Central memory CD4-positive, alpha-beta T cell (primary cell): ENCODE measurements around the gene CHM.
"Not testable (repeated sequence)": the region's sequence is repeated elsewhere in the genome, so short reads cannot be mapped to it uniquely, and the experiment has no call there.

Source experiments
- DNase-seq: peaks from one replicate; pipeline ENCODE4 v3.0.0; 2022
- total RNA-seq, 3 experiments: gene quantifications; one replicate each; lab custom pipeline; 2026; lab: John Stamatoyannopoulos, UW

CHM gene, protein sequence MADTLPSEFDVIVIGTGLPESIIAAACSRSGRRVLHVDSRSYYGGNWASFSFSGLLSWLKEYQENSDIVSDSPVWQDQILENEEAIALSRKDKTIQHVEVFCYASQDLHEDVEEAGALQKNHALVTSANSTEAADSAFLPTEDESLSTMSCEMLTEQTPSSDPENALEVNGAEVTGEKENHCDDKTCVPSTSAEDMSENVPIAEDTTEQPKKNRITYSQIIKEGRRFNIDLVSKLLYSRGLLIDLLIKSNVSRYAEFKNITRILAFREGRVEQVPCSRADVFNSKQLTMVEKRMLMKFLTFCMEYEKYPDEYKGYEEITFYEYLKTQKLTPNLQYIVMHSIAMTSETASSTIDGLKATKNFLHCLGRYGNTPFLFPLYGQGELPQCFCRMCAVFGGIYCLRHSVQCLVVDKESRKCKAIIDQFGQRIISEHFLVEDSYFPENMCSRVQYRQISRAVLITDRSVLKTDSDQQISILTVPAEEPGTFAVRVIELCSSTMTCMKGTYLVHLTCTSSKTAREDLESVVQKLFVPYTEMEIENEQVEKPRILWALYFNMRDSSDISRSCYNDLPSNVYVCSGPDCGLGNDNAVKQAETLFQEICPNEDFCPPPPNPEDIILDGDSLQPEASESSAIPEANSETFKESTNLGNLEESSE
- total RNA-seq: 27.6 to 39.6 (median 29.3) reads per million in 3 experiments

DNA sequence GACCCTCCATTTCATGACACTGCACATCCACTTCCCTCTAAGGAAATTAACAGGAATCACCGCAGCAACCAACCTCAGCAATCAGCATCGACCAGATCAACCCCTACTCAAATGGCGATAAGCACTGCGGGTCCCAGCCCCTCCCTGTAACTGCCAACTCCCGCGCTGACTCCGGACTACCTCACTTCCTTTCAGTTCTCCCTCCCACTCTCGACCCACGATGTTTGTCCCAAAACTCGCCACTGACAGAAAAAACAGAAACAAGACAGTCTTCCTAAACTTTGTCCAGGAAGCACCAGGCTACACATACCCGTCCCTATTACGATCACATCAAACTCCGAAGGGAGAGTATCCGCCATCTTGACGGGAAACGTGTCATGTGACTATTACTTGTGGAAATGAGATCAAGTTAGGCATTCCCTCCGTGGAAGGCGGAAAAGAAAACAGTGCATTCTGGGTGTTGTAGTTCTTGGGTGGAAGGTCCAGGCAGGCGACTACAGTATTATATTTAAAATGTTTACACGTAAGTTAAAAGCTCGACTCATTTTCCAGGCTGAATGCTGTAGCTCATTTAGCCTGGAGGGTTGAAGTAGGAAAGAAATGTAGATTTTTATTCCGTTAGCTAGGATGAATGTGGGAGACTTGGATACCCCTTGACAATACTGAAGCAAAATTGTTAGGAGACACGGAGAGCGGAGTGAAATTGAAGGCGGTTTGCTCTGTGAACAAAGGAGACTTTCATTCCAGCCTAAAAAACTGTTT lies at the start of gene CHM:
TSS of gene CHM (minus strand) at position 385 of the 762 bp plus-strand sequence. CDS start at position 359, 26 bp downstream.
- peak; percentile 73 for DNase-seq

DNA sequence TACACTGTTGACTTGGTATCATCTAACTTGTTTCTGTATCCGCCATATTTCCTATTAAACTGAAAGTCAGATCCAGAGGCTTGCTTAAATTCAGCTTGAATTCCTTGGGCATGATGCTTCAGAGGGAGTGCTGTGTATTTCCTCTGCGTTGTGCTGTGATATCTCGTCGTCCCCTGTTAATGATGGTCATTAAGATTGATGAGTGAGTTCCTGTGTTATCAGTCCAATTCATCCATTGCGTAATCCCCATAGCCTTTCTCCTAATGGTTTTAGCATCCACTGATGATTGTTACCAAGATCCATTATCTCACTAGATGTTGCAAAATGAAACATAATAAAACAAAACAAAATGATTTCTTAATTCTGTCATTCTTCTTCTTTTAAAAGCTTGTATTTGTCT lies 31.3 kb upstream of the CHM start:
- no peak for DNase-seq

DNA sequence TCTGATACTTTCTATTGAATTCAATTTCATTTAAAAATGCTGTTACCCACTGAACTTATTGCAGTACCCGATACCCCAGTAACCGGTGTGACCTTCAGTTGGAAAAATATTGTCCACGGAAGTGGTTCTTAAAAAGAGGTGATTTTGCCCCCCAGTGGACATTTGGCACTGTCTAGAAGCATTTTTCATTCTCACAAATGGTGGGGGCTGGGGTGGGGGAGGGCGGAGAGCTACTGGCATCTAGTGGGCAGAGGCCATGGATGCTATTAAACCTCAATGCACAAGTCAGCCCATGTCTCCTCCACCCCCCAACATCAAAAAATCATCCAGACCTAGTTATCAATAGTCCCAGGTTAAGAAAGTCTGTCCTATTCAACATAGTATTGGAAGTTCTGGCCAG lies 19.6 kb upstream of the CHM start:
- no peak for DNase-seq

DNA sequence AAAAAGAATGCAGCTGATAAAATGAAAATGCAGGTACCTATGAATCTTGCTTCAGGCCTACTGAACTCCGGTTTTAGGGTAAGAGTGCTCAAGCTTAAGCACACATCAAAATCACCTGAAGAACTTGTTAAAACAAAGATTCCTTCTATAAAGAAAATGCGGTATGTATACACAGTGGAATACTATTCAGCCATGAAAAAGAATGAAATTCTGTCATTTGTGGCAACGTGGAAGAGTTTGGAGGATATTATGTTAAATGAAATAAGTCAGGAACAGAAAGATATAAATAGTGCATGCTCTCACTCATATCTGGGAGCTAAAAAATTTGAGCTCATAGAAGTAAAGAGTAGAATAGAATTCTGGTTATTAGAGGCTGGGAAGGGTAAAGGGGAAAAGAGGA lies 14.0 kb upstream of the CHM start:
- DNase-seq: no peak

DNA sequence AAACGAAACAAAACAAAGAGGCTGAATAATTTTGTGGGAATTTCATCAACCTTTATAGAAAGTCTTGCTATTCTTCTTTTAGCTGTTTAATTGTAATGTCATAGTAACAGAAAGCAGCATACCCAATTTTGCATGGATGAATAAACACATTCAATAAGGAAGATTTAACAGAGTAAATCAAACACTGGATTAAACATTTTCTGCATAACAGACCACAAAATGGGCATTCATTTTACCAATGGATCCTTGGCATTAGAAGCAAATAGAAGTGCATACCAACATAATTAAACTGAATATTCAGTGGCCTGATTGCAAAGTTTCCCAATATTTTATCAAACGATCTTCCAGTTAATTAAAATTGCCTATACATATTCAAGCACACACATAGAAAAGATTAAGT lies 4.4 kb upstream of the CHM start:
- DNase-seq: no peak

DNA sequence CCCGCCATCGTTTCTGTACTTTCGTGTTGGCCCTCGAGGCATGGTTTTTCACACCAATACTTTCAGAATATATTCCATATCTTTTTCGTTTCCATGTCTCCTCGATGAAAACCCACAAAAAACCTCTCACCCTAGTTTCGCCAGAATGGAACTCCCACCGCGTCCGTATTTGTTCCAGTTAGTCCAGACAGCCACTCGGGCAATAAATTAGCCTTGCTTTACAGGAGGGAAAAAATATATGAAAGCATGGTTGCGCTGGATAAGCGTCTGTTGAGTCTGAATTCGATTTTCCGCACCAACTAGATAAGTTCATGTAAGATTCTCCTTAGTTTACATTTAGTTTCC lies 550 bp upstream of the CHM start:
- peak; percentile 0 for DNase-seq

DNA sequence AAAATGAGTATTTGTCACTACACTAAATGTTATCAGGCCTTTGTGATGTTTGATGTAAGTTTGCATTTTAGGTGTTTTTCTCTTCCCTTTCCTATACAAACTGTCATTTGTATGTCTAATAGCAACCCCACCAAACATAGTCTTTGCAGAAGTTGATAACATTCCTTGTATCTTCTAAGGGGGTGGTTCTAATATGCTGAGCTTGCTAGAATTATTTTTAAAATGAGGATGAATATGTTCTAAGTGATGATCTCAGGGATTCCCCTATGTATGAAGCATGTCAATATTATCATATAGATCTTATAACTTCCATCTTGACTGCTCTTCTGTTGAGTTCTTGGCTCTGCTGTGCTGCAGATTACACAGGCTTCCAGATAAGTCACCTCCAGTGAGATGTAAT lies 3.1 kb downstream of the CHM start:
- DNase-seq: no peak

DNA sequence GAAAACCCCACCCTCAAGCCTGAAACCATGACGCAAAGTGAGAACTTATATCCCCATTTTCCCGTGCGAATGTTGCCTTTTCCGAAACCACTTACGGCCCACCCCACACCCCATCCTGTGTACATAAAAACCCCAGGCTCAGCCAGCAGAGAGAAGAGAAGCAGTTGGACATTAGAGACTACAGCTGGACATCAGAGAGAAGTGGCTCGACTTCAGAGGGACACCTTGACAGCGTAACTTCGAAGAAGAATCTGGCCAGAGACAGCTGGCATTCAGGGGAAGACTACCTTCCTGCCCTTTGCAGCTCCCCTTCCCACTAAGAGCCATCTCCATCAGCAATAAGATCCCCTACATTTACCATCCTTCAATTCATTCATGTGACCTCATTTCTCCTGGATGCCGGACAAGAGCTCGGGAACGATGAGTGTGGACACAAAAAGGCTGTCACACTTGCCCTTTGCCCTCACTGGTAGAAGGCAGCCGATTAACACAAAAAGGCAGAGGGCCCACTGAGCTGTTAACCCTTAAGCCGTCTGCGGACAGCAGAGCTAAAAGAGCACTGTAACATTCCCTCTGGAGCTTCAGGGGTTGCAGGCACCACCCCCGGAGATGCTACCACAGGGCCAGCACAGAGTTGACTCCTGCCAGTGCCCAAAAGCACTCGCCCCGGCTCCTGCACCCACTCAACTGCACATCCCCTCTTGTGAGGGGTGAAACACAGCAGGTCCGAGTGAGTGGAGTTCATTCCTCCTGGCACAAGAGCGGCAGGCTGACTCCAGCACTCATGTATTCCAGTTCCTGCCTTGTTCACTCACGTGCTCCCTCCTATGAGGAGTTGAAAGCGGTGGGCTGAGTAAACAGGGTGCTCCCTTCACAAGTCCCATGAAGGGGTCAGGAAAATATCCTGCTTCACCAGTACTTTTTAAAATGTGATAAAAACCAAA lies 7.5 kb downstream of the CHM start:
- DNase-seq: no peak

DNA sequence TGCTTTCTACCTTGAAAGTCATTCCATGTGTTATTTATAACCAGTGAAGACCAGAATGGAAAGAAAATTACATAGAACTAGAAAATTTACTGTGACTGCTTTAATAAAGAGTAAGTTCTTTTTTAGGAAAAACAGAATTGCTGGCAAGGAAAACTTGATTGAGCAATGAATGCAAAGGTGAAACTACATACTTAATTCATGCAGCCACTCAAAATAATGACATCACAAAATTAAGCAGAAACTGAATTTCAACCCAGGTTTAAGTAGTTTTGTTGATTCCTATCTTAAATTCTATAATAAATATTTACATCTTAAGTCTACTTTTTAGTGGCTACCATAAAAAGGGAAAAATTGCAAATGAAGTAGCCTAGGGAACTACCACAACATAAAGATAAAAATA lies 14.0 kb downstream of the CHM start:
- no peak for DNase-seq

DNA sequence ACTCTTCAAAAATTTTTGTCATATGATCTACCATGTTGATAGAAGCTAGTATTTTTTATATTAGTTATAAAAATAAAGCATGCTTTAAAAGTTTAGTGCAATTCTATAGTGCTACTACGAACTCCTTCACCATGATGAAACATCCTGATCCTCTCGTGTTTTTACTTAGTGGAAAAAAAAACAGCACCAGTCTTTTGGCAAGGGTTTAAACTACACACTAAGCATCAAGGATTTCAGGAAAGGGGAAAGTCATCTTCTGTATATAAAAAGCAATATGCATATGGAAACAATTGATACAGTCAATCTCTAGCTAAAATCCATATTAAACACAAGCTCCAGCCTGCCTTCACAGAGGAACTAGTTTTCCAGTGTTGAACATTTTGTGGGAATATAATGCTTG lies 18.7 kb downstream of the CHM start:
- no peak for DNase-seq

DNA sequence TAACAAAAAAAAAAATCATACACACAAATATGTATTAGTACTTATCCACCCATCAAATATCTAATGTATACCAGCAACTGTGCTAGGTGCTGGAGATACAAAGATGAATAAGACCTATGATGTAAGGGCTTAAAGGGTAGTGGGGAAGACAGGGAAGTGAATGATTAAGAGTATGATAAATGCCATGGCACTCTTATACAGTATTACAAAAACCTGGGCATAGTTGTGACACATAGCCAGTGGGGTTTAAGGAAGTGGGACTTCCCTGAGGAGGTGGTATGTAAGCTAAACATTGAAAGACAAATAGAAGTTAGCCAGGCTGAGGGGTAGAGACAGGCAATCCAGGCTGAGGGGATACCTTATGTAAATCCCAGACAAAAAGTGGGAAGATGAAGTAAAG lies 23.5 kb downstream of the CHM start:
- DNase-seq: no peak

DNA sequence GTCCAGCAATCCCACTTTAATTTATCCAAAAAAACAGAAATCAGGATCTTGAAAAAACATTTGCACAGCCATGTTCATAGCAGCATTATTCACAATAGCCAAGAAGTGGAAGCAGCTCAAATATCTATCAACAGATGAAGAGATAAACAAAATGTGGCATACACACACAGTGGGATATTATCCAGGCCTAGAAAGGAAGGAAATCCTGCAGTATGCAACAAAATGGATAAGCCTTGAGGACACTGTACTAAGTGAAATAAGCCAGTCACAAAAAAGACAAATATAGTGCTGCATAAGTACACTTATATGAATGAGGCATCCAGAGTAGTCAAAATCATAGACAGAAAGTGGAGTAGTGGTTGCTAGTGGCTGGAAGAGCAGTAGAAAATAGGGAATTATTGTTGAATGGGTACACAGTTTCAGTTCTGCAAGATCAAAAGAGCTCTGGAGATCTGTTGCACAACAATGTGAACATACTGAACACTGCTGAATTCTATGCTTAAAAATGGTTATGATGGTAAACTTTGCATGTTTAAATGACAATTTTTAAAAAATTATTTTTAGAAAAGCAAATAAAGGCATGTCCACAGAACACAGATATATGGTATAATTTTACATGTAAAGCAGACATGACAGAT lies 25.6 kb downstream of the CHM start:
- DNase-seq: no peak

DNA sequence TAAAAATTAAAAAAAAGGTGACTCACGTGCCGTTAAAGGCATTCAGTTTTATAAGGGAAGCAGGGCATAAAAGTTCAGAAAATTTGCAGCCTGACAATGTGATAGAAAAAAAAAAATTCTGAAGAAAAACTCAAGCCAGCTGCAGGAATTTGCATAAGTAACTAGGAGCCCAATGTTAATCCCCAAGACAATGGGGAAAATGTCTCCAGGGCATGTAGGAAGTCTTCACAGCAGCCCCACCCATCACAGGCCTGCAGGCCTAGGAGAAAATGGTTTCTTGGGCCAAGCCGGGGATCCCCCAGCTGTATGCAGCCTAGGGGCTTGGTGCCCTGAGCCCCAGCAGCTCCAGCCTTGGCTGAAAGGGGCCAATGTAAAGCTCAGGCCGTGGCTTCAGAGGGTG lies 31.2 kb downstream of the CHM start:
- no peak for DNase-seq

DNA sequence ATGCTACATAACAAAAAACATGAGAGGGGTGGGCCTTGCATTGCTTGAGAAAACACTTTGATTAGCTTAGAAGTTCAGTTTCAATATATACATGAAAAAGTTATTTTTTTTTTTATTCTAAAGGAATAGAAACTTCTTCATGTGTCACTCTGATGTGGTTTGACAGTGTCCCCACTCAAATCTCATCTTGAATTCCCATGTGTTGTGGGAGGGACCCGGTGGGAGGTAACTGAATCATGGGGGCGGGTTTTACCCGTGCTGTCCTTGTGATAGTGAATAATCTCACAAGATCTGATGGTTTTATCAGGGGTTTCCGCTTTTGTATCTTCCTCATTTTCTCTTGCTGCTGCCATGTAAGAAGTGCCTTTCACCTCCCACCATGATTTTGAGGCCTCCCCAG lies 32.4 kb downstream of the CHM start:
- DNase-seq: not testable (repeated sequence)

DNA sequence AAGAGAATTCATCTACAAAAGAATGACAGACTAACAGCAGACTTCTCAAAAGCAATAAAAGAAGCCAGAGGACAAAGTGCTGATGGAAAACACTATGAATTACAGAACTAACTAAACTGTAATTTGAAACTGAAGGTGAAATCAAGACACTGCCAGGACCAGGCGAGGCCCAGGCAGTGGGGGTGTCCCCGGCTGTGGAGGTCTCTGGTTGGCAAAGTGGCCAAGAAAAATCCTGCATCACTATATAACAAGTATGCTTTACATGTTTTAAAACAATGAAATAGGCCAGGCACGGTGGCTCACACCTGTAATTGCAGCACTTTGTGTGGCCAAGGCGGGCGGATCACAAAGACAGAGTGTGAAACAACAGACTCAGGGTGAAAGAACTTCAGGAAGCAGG lies 32.9 kb downstream of the CHM start:
- no peak for DNase-seq

DNA sequence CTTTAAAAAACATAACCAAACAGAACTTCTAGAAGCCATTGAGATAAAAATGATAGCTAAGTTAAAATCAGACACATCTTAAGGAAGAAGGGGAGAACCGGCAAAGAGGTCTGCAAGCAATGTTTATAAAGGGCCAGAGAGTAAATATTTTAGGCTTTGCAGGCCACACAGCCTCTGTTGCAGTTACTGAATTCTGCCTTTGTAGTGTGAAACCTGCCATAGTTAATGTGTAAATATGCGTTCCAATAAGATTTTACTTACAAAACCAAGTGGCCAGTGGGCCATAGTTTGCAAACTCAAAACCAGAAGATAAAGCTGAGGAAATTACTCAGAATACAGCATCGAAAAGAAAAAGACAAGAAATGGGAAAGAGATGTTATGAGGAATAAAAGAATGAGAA lies 33.6 kb downstream of the CHM start:
- DNase-seq: no peak

DNA sequence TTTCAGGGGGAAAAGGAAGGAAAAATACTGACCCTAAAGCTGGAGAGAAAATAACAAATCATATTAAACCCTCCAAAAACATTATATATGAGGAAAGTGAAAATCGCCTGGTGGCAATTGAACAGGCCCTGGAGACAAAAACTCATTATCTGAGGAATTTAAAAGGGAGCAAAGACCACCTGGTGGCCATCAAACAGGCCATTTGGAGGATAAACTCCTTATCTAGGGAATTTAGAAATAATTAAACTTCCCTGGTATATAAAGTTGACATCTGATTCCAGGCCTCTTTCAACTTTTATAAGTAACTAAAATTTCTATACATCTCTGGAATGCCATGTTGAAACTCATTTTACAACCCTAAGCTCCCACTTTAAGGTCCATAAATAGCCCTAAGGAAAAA lies 35.2 kb downstream of the CHM start:
- no peak for DNase-seq

DNA sequence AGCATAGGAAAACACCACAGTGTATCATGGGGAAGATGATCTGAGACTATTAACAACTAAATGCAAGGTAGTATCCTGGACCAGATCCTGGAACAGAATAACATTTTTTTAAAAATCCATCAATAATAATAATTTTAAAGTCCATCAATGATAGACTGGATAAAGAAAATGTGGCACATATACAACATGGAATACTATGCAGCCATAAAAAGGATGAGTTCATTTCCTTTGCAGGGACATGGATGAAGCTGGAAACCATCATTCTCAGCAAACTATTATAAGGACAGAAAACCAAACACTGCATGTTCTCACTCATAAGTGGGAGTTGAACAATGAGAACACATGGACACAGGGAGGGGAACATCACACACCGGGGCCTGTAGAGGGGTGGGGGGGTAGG lies 37.6 kb downstream of the CHM start:
- not testable (repeated sequence) for DNase-seq

DNA sequence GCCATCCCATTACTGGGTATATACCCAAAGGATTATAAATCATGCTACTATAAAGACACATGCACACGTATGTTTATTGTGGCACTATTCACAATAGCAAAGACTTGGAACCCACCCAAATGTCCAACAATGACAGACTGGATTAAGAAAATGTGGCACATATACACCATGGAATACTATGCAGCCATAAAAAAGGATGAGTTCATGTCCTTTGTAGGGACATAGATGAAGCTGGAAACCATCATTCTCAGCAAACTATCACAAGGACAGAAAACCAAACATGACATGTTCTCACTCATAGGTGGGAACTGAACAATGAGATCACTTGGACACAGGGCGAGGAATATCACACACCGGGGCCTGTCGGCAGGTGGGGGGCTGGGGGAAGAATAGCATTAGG lies 39.5 kb downstream of the CHM start:
- not testable (repeated sequence) for DNase-seq

DNA sequence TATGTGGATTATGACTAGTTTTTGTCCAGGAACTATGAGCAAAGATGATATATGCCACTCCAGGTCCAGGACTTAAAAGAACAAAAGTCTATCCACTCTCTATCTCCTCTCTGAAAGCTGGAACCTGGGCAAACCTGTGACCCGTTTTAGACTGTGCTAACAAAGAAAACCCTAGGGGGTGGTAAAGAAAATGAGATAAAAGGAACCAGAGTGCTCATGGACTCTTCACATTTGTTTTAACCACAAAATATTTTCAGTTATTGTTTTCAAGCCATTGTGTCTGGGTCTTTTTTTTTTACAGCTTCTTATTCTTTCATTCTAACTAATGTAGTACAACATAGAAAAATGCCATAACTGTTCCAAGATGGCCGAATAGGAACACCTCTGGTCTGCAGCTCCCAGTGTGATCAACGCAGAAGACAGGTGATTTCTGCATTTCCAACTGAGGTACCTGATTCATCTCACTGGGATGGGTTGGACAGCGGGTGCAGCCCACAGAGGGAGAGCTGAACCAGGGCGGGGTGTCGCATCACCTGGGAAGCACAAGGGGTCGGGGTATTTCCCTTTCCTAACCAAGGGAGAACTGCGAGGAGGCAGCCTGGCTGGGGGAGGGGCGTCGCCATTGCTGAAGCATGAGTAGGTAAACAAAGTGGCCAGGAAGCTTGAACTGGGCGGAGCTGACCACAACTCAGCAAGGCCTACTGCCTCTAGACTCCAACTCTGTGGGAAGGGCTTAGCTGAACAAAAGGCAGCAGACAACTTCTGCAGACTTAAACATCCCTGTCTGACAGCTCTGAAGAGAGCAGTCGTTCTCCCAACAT lies 45.1 kb downstream of the CHM start:
- DNase-seq: no peak

DNA sequence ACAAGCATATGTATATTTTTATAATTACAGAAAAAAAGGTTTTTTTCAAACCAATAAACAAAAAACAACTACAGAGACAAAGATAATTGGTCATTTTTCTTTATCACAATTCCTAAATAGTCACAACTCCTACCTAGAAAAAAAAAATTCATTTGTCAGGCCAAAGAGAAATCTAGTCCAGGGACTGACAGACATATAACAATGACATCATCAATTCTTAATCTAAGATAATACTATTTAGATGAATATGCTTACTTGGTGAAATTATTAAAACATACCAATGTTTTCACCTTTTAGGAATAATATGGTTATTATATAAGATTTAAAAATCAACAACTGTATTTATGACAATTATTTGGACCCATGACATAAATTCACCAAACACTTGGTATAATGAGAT lies 48.4 kb downstream of the CHM start:
- DNase-seq: no peak
